Muscle of leg (tissue), 11 donors: Measurements from ENCODE around the gene SAMD10. TPM values are rescaled to one million over a fixed set of nuclear protein-coding genes. Genes with fewer than 3 reads are reported as not detected.
A peak's percentile ranks its signal among the peaks of the same experiment; 100 is the strongest.

Source experiments
- DNase-seq: peaks from one replicate; pipeline ENCODE4 v3.0.0; 2013
- H3K27ac ChIP-seq: one replicate; pipeline ENCODE4 v1.5.1; 2013; ENCODE audit warnings: mild to moderate bottlenecking, low read length, control low read depth
- H3K27me3 ChIP-seq: one replicate; pipeline ENCODE4 v1.6.1; 2013; ENCODE audit warnings: low read length; ENCODE audit not compliant: control insufficient read depth, insufficient read depth
- H3K36me3 ChIP-seq: one replicate; pipeline ENCODE4 v1.6.1; 2013; ENCODE audit warnings: low read length; ENCODE audit not compliant: control insufficient read depth, insufficient read depth
- H3K4me1 ChIP-seq: one replicate; pipeline ENCODE4 v1.6.1; 2013; ENCODE audit warnings: low read length; ENCODE audit not compliant: control insufficient read depth, insufficient read depth
- H3K4me3 ChIP-seq: one replicate; pipeline ENCODE4 v1.5.1; 2013; ENCODE audit warnings: low read length, control low read depth
- H3K9me3 ChIP-seq: replicated peaks from 2 replicates; pipeline ENCODE4 v1.6.1; 2013; ENCODE audit warnings: low read depth, low read length; ENCODE audit not compliant: control insufficient read depth
- WGBS: methylation state at CpG from one replicate; pipeline ENCODE4 v1.1.5; 2013; ENCODE audit warnings: missing lambda C conversion rate; ENCODE audit not compliant: insufficient coverage; 5-methylcytosine and 5-hydroxymethylcytosine counted together
- polyA plus RNA-seq, 8 donors: library from polyadenylated mRNA; unstranded; fragments of 120-200 nt; gene quantifications; one replicate each; pipeline versions ENCODE4 v1.2.1 to v1.2.3, GENCODE V29; 2013; ENCODE audit warnings: inconsistent platforms in 1 of 8, low replicate concordance in 1 of 8; ENCODE audit not compliant: insufficient read length in 8 of 8, insufficient read depth in 1 of 8
- total RNA-seq: library from RNA; stranded (reverse); fragments of 120-200 nt; gene quantifications from one replicate; pipeline ENCODE4 v1.2.4, GENCODE V29; 2013

The SAMD10 gene
- total and polyA plus RNA-seq, 9 donors, result 1.5 to 4.4 (median 3.8) TPM

DNA sequence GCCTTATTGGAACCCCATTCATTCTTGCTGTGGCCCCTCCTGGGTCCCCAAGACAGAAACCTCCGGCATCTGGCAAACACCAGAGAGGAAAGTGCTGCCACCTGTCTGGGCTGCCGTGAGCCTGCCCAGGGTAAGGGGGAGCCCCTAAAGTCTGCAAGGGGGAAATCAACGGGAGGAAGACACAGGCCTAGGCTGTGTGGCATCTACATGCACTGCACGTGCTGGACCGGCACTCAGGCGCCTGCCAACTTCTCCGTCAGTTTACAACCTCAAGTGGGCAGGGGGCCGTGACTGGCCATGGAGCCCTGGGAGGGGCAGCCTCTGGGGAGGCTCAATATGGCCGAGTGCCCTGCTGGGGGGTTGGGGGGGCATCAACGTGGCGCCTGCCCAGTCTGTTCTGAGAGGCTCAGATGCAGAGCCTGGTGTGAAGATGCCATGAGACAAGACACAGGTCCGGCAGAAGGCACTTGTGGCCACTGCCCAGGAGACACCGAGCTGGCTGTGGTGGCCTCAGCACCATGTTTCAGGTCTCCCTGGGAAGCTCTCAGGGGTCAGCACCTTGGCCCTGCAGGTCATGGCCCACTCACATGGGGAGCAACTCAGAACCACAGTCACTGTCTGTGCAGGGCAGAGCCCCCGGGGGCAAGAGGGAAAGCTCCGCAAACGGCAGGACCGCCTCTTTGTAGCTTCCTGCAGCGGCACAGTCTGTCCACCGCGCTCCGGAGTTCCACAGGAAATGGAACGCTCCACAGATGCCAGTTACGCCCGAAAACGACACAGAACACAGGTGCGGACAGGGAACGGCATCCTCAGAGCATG lies 31.6 kb downstream of the SAMD10 start:
- peaks cover 66% of the 10 kb centered on the region for H3K4me1 ChIP-seq
- H3K27me3 ChIP-seq, result no peaks in the 10 kb centered on the region
- peaks cover 47% of the 10 kb centered on the region for H3K36me3 ChIP-seq
- peak overlapping the region; percentile 55 for H3K27ac ChIP-seq
- H3K4me3 ChIP-seq, result no peak overlapping the region
- DNase-seq, result peak; percentile 11
- 45% methylated on average over 26 of the region's 27 CpGs for WGBS
- no peaks in the 10 kb centered on the region for H3K9me3 ChIP-seq

DNA sequence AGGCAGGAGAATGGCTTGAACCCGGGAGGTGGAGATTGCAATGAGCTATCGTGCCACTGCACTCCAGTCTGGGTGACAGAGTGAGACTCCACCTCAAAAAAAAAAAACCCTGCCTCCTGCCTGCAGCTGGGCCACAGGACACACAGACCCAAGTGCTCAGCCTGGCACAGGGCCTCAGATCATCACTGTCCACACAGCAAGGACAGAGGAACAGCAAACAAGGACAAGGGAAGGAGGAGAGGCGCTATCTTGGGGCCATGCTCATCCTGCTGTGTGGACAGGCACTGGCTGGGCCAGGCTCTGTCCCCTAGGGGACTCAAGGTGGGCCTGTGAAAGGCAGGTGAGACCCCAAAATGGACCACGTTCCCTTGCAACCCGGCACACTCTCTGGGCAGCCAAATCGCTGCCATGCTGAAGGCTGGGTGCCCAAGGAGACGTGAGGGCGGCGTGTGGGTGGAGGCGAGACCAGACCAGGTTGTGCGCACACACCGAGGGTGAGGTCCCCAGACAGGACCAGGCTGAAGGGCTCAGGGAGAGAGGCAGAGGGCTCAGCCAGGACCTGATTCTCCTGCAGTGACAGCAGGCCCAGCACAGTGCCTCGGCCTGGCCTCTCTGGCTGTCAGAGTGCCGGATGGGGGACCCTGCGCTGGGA lies 32.3 kb downstream of the SAMD10 start:
- peak; percentile 18 for DNase-seq
- 87% methylated on average over 13 of the region's 15 CpGs for WGBS
- H3K4me1 ChIP-seq, result peaks cover 65% of the 10 kb centered on the region

GRCh38 chr20:63945921-63946920 lies 33.2 kb downstream of the SAMD10 start:
- WGBS, result 82% methylated on average over 32 of the region's 39 CpGs
- no peaks in the 10 kb centered on the region for H3K9me3 ChIP-seq
- peaks cover 46% of the 10 kb centered on the region for H3K36me3 ChIP-seq
- peaks cover 56% of the 10 kb centered on the region for H3K4me1 ChIP-seq
- H3K27ac ChIP-seq, result no peak overlapping the region
- peak; percentile 10 for DNase-seq
- H3K4me3 ChIP-seq, result no peak overlapping the region
- H3K27me3 ChIP-seq, result no peaks in the 10 kb centered on the region

More for the DNA sequence above, 32.3 kb downstream of the SAMD10 start:
- Histone ChIP-seq H3K27me3 (no peaks in the 10 kb centered on the region), H3K9me3 (no peaks in the 10 kb centered on the region), H3K27ac (no peak overlapping the region), H3K36me3 (peaks cover 45% of the 10 kb centered on the region), H3K4me3 (no peak overlapping the region)

- WGBS, result 86% methylated on average over 17 of the region's 17 CpGs
- H3K9me3 ChIP-seq, result no peaks in the 10 kb centered on the region
- no peak overlapping the region for H3K4me3 ChIP-seq
- H3K27ac ChIP-seq, result no peak overlapping the region
- peaks cover 56% of the 10 kb centered on the region for H3K36me3 ChIP-seq
- peak; percentile 8 for DNase-seq
- H3K27me3 ChIP-seq, result no peaks in the 10 kb centered on the region
- H3K4me1 ChIP-seq, result peaks cover 45% of the 10 kb centered on the region
These were observed 34.3 kb downstream of the SAMD10 start for GRCh38 chr20:63945031-63945658.

- peak; percentile 12 for DNase-seq
- Histone ChIP-seq H3K36me3 (peaks cover 64% of the 10 kb centered on the region), H3K9me3 (no peaks in the 10 kb centered on the region), H3K4me3 (no peak overlapping the region), H3K27ac (no peak overlapping the region), H3K27me3 (no peaks in the 10 kb centered on the region), H3K4me1 (peaks cover 37% of the 10 kb centered on the region)
- WGBS, result 86% methylated on average over 31 of the region's 35 CpGs
These were observed 35.1 kb downstream of the SAMD10 start for GRCh38 chr20:63944078-63944941.

DNA sequence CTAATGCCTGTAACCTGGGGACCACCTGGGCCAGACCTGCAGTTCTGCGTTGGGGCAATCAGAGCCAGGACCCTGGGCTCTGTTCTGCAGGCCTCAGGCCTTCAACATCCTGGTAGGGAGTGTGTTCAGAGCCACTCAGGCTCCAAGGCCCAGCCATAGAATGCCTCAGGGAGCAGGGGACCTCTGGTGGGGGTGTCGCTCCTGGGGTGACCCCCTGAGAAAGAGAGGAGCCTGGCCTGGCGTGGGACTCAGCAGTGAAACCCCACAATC lies 35.7 kb downstream of the SAMD10 start:
- Histone ChIP-seq H3K4me3 (no peak overlapping the region), H3K4me1 (peaks cover 31% of the 10 kb centered on the region), H3K36me3 (peaks cover 70% of the 10 kb centered on the region), H3K9me3 (no peaks in the 10 kb centered on the region), H3K27me3 (no peaks in the 10 kb centered on the region), H3K27ac (no peak overlapping the region)
- peak; percentile 7 for DNase-seq
- WGBS, result 92% methylated on average over 3 of the region's 3 CpGs

- Histone ChIP-seq H3K36me3 (peaks cover 71% of the 10 kb centered on the region), H3K4me3 (no peak overlapping the region), H3K4me1 (peaks cover 25% of the 10 kb centered on the region), H3K9me3 (no peaks in the 10 kb centered on the region), H3K27ac (peak overlapping the region; percentile 80), H3K27me3 (no peaks in the 10 kb centered on the region)
- DNase-seq, result peak; percentile 17
- 57% methylated on average over 19 of the region's 19 CpGs for whole genome bisulfite sequencing
These were observed 36.3 kb downstream of the SAMD10 start for GRCh38 chr20:63942969-63943807.

DNA sequence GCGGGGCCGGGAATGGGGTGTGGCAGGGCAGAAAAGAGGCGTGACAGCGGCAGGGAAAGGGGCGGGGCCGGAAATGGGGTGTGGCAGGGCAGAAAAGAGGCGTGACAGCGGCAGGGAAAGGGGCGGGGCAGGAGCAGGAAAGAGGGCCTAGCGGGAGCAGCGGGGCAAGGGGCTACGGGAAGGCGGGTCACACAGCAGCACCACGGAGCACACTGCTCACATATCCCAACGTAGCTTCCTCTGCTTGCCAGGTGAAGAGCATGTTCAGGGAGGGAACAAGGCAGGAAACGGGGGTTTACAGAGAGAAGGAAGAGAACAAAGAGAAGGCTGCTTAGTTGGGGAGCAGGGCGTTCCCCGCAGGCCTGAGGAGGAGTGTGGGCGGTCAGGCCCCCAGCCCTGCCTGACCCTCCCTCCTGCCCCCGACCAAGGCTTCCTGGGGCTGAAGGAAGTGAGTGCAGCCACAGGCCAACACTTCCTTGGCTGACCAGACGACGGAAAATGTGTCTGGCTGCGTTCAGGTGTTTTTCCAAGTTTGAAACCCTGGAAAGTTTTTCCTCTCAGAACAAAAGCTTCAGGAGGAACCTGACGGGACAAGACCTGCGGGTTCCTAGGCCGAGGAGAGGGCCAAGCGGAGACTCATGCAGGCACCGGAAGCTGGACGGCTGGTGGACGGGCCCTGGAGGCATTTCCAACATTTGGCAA lies 37.0 kb downstream of the SAMD10 start:
- DNase-seq, result peak; percentile 79
- 37% methylated on average over 18 of the region's 30 CpGs for WGBS

More for the DNA sequence above, 37.0 kb downstream of the SAMD10 start:
- Histone ChIP-seq H3K27me3 (no peaks in the 10 kb centered on the region), H3K4me1 (peaks cover 18% of the 10 kb centered on the region), H3K36me3 (peaks cover 75% of the 10 kb centered on the region), H3K4me3 (no peak overlapping the region), H3K27ac (peak overlapping the region; percentile 80), H3K9me3 (no peaks in the 10 kb centered on the region)
